B cell (primary cell): ENCODE data around the gene TMEM221. TPM values are rescaled to one million over a fixed set of nuclear protein-coding genes. Genes with fewer than 3 reads are reported as not detected.
A peak's percentile ranks its signal among the peaks of the same experiment; 100 is the strongest.

Source experiments
- ATAC-seq: fragments of 200-7000 bp; cut with Tn5 transposase; one replicate; pipeline ENCODE4 v1.10.0; 2021; ENCODE audit warnings: low read depth, mild to moderate bottlenecking, moderate number of reproducible peaks, moderate library complexity
- CTCF ChIA-PET: fragments of 350-600 bp; sonication (Branson Sonifier 250); formaldehyde crosslinking; loops from one replicate; lab custom pipeline; 2021; ENCODE audit warnings: antibody characterized with exemption, inconsistent platforms; lab: Charles Lee
- POLR2A ChIA-PET: fragments of 350-600 bp; sonication (Branson Sonifier 250); formaldehyde crosslinking; loops from one replicate; lab custom pipeline; 2021; ENCODE audit warnings: antibody characterized with exemption; lab: Charles Lee
- DNase-seq: peaks from one replicate; pipeline ENCODE4 v3.0.0; 2013
- H2AFZ ChIP-seq: 2 replicates; pipeline ENCODE4 v1.6.1; 2012; ENCODE audit warnings: mild to moderate bottlenecking, low read depth, low read length; ENCODE audit not compliant: insufficient read depth, poor library complexity, severe bottlenecking
- H3K27ac ChIP-seq, 2 donors: 1 replicate in 1 of 2; 2 replicates in 1 of 2; pipeline ENCODE4 v1.5.1; 2012 to 2013; ENCODE audit warnings: low read length in 2 of 2, mild to moderate bottlenecking in 2 of 2, moderate library complexity in 1 of 2
- H3K27me3 ChIP-seq, 4 experiments: fragments of 200-600 bp in 1 of 4; sonication (generic) in 1 of 4; replicated peaks in 1 of 4; 1 replicate in 2 of 4; 2 replicates in 2 of 4; pipeline versions ENCODE4 v1.6.1 to v1.7.0; 2013 to 2016; ENCODE audit warnings: low read length in 3 of 4, mild to moderate bottlenecking in 2 of 4, mixed read lengths in 1 of 4, moderate library complexity in 1 of 4; ENCODE audit not compliant: insufficient read depth in 4 of 4, control insufficient read depth in 3 of 4; ENCODE audit errors: control extremely low read depth in 1 of 4
- H3K36me3 ChIP-seq, 2 experiments: replicated peaks in 1 of 2; 1 replicate in 1 of 2; 2 replicates in 1 of 2; pipeline versions ENCODE4 v1.6.1 to v1.7.1; 2013; ENCODE audit warnings: low read length in 1 of 2; ENCODE audit not compliant: insufficient read depth in 2 of 2, control insufficient read depth in 1 of 2; ENCODE audit errors: control extremely low read depth in 1 of 2, extremely low read depth in 1 of 2
- H3K4me1 ChIP-seq, 2 donors: fragments of 200-600 bp in 1 of 2; sonication (generic) in 1 of 2; 1 replicate in 1 of 2; 2 replicates in 1 of 2; pipeline versions ENCODE4 v1.5.1 to v1.6.1; 2013 to 2017; ENCODE audit warnings: low read length in 2 of 2; ENCODE audit not compliant: control insufficient read depth in 2 of 2, insufficient read depth in 2 of 2
- H3K4me2 ChIP-seq: replicated peaks from 2 replicates; pipeline ENCODE3; 2012; ENCODE audit warnings: mild to moderate bottlenecking, low read depth, low read length; ENCODE audit not compliant: poor library complexity, severe bottlenecking
- H3K4me3 ChIP-seq, 5 experiments: fragments of 200-600 bp in 1 of 5; sonication (generic) in 1 of 5; 1 replicate in 3 of 5; 2 replicates in 2 of 5; pipeline versions ENCODE4 v1.5.1 to v1.7.0; 2011 to 2016; ENCODE audit warnings: low read length in 4 of 5, mild to moderate bottlenecking in 4 of 5, low read depth in 2 of 5, control low read depth in 1 of 5, moderate library complexity in 1 of 5; ENCODE audit not compliant: insufficient read depth in 1 of 5; ENCODE audit errors: control extremely low read depth in 1 of 5, extremely low read depth in 1 of 5
- H3K79me2 ChIP-seq: fragments of 200-600 bp; sonication (generic); one replicate; pipeline ENCODE4 v1.6.0; 2016; ENCODE audit warnings: low read length; ENCODE audit not compliant: control insufficient read depth, insufficient read depth
- H3K9ac ChIP-seq: fragments of 200-600 bp; sonication (generic); 2 replicates; pipeline ENCODE4 v1.6.1; 2017; ENCODE audit warnings: mild to moderate bottlenecking, low read length, moderate library complexity
- H3K9me3 ChIP-seq, 3 donors: one replicate each; pipeline versions ENCODE4 v1.6.1 to v1.7.1; 2013; ENCODE audit warnings: low read length in 2 of 3; ENCODE audit not compliant: control insufficient read depth in 2 of 3, insufficient read depth in 1 of 3; ENCODE audit errors: control extremely low read depth in 1 of 3
- H4K20me1 ChIP-seq: 2 replicates; pipeline ENCODE4 v1.6.0; 2012; ENCODE audit warnings: mild to moderate bottlenecking, low read length; ENCODE audit not compliant: insufficient read depth, control insufficient read depth, poor library complexity, severe bottlenecking
- H3K27ac Mint-ChIP-seq: one replicate; pipeline ENCODE4 v1.8.0; 2021; ENCODE audit warnings: mixed read lengths
- H3K27me3 Mint-ChIP-seq: one replicate; pipeline ENCODE4 v1.8.0; 2021; ENCODE audit warnings: mixed read lengths
- H3K4me1 Mint-ChIP-seq: one replicate; pipeline ENCODE4 v1.8.0; 2021; ENCODE audit warnings: mixed read lengths
- H3K4me3 Mint-ChIP-seq: one replicate; pipeline ENCODE4 v1.8.0; 2021; ENCODE audit warnings: mixed read lengths
- H3K9me3 Mint-ChIP-seq: one replicate; pipeline ENCODE4 v1.8.0; 2022; ENCODE audit warnings: mixed read lengths; ENCODE audit not compliant: insufficient read depth
- CTCF ChIP-seq: fragments of 200-600 bp; IDR thresholded peaks from one replicate; pipeline ENCODE4 v1.8.0; 2022; ENCODE audit warnings: antibody characterized with exemption, mild to moderate bottlenecking
- EZH2 ChIP-seq: IDR thresholded peaks from 2 replicates; pipeline ENCODE4 v1.6.1; 2012; ENCODE audit warnings: borderline replicate concordance, low read depth, mild to moderate bottlenecking, moderate library complexity, low read length; ENCODE audit not compliant: insufficient read depth, poor library complexity, severe bottlenecking
- WGBS: methylation state at CpG from one replicate; pipeline ENCODE4 v1.1.5; 2013; ENCODE audit warnings: missing lambda C conversion rate; ENCODE audit not compliant: insufficient coverage; 5-methylcytosine and 5-hydroxymethylcytosine counted together
- intact Hi-C: fragments of 100-400 bp; cut with micrococcal nuclease; formaldehyde crosslinking; loops from one replicate; pipeline ENCODE4 v1.10.0; 2022
- polyA plus RNA-seq: library from polyadenylated mRNA; depleted of rRNA; stranded (reverse); fragments of >200 nt; gene quantifications from 2 replicates; pipeline ENCODE4 v1.2.3, GENCODE V29; 2012
- total RNA-seq, 2 donors: library from RNA; stranded (reverse); fragments of 120-200 nt in 1 of 2; gene quantifications; 1 replicate in 1 of 2; 2 replicates in 1 of 2; pipeline versions ENCODE4 v1.2.3 to v1.2.4, GENCODE V29; 2013 to 2022

The TMEM221 gene
- total and polyA plus RNA-seq, 2 donors (not counting 1 experiment from before 2014, with no cell fraction given): not detected

- TF ChIP-seq CTCF (no peak), EZH2 (no peak)
- ATAC-seq (no peak), DNase-seq (no peak)
- no peak overlapping the region for H3K4me3 Mint-ChIP-seq
- H3K27ac Mint-ChIP-seq: no peak overlapping the region
- no peak overlapping the region for H3K9ac ChIP-seq
- peaks cover 7 to 21% of the 10 kb centered on the region in 2 donors for H3K4me1 ChIP-seq
- ChIA-PET CTCF (interaction anchor here (0.7 to 7.4 kb wide), 11 partner anchors 26 to 358 kb away, joined by 3 to 79 read pairs (median 7); partner anchors contain the start of gene MAP1S), POLR2A (no interaction called here)
- no peak overlapping the region for H3K4me2 ChIP-seq
- H3K79me2 ChIP-seq: peaks cover 16% of the 10 kb centered on the region
- no peaks in the 10 kb centered on the region for H3K9me3 ChIP-seq
- peaks cover 9% of the 10 kb centered on the region for H4K20me1 ChIP-seq
- intact Hi-C loops: loop anchor here (2.0 to 10.0 kb wide), 2 partner anchors 26 to 58 kb away; partner anchors contain the start of gene COLGALT1
- peaks cover 25% of the 10 kb centered on the region for H3K4me1 Mint-ChIP-seq
- no peaks in the 10 kb centered on the region for H3K27me3 Mint-ChIP-seq
- no peak overlapping the region for H3K27ac ChIP-seq
- WGBS: 96% methylated on average over 40 of the region's 41 CpGs
- no peak overlapping the region for H2AFZ ChIP-seq
- H3K27me3 ChIP-seq: no peaks in the 10 kb centered on the region
- no peaks in the 10 kb centered on the region for H3K9me3 Mint-ChIP-seq
- H3K4me3 ChIP-seq: no peak overlapping the region
- peaks cover 0 to 5% of the 10 kb centered on the region in 2 experiments for H3K36me3 ChIP-seq
These were observed 48.8 kb upstream of the TMEM221 start for GRCh38 chr19:17497149-17497798.

DNA sequence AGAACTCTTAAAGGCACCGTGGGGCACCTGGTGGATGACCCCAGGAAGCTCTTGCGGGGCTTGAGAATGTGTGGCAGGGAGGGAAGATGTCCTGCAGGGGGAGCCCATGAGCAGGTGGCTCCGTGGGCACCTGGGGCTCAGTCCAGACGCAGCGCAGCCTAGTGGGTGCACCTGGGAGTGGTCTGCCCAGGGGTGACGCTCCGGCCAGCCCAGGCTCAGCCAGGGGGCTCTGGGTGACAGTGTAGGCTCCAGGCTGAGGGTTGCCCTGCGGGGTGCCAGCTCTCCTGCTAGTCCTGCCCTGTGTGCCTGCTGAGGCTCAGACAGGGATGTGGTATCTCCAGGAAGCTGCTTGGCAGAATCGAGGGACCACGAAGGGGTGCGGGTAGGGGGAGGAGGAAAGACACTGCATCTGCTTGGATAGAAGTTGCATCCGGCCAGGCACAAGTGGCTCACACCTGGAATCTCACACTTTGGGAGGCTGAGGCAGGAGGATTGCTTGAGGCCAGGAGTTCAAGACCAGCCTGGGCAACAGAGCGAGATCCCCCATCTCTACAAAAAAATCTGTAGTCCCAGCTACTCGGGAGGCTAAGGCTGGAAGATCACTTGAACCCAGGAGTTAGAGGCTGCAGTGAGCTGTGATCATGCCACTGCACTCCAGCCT, 48.0 kb upstream of the TMEM221 start:
- ATAC-seq: peak; percentile 99
- POLR2A ChIA-PET: interaction anchor here (0.6 to 1.1 kb wide), 4 partner anchors 31 to 474 kb away, joined by 3 to 6 read pairs (median 4); a partner anchor contains a TSS
- Histone ChIP-seq H3K9me3 (no peaks in the 10 kb centered on the region), H3K4me1 (peaks cover 7 to 21% of the 10 kb centered on the region in 2 donors), H2AFZ (no peak overlapping the region), H3K27me3 (no peaks in the 10 kb centered on the region), H4K20me1 (peaks cover 9% of the 10 kb centered on the region), H3K4me2 (peak overlapping the region; percentile 78), H3K4me3 (no peak overlapping the region), H3K79me2 (peaks cover 16% of the 10 kb centered on the region), H3K9ac (no peak overlapping the region), H3K27ac (no peak overlapping the region), H3K36me3 (peaks cover 0 to 5% of the 10 kb centered on the region in 2 experiments)
- Mint-ChIP-seq H3K27ac (no peak overlapping the region), H3K4me1 (peaks cover 25% of the 10 kb centered on the region), H3K9me3 (no peaks in the 10 kb centered on the region), H3K27me3 (no peaks in the 10 kb centered on the region), H3K4me3 (peak overlapping the region; percentile 16)
- TF ChIP-seq EZH2: no peak
- TF ChIP-seq CTCF: peak; percentile 97
- peak; percentile 88 for DNase-seq
- intact Hi-C loops: loop anchor here (1.0 to 10.0 kb wide), 5 partner anchors 26 to 359 kb away; partner anchors contain the start of gene COLGALT1
- CTCF ChIA-PET: interaction anchor here (0.5 to 7.4 kb wide), 37 partner anchors 8 to 436 kb away, joined by 3 to 79 read pairs (median 5); partner anchors contain the start of genes CCDC124, MAP1S and RPL18A
- 14% methylated on average over 13 of the region's 14 CpGs for WGBS
